ENCODE data around the gene PDK1.

PDK1 gene

DNA sequence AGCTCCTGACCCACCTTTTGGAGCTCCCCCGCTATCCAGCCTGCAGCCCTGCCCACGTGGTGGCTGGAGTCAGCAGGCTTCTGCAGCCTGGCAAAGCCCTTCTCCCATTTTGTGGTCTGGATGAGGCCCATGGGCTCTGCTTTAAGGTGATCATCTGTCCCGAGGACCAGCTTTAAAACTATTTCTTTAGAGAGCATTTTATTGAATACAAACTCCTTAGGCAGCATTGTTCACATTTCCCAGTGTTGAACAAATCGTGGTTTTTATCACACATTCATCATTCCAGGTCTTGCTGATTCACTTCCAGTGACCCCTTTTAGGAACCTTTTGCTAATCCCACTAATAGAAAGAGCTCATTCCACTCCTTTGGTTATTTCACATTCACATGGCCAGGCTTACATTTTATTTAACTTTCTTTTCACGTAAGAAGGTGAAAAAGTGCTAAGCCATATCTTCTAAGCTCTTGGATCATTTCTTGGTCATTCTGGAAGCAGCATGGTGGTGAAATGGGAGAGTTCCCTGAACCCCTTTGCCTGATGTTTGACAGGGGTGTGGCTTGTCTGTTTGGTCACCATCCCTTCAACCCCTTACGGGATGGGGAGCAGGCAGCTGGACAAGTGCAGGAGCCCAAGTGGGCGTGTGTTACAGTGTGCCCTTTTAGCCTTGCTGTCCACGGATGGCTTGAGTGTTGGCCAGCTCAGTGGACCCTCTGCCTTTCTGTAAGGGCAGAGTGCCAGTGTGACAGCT, 99.4 kb downstream of the PDK1 start:
- H3K36me3 ChIP-seq (ENCODE audit: control insufficient read depth in 1 of 2, insufficient read depth in 2 of 2, low read length in 2 of 2) = no peaks in the 10 kb centered on the region
- no peaks in the 10 kb centered on the region for H3K4me1 ChIP-seq (ENCODE audit: control insufficient read depth in 1 of 2, insufficient read depth in 2 of 2, low read length in 2 of 2)
- no peak overlapping the region for H3K4me3 ChIP-seq (ENCODE audit: low read depth in 1 of 2, low read length in 2 of 2)
- no peak overlapping the region for H3K9ac ChIP-seq (ENCODE audit: low read depth in 1 of 2, low read length in 2 of 2)
- peaks cover 5 to 9% of the 10 kb centered on the region in 2 donors for H3K9me3 ChIP-seq (ENCODE audit: control insufficient read depth in 1 of 2, low read length in 2 of 2)
- peaks cover 0 to 4% of the 10 kb centered on the region in 2 donors for H3K27me3 ChIP-seq (ENCODE audit: control insufficient read depth in 1 of 2, insufficient read depth in 2 of 2, low read length in 2 of 2)
- H3K27ac ChIP-seq (ENCODE audit: low read depth, low read length) = no peak overlapping the region

DNA sequence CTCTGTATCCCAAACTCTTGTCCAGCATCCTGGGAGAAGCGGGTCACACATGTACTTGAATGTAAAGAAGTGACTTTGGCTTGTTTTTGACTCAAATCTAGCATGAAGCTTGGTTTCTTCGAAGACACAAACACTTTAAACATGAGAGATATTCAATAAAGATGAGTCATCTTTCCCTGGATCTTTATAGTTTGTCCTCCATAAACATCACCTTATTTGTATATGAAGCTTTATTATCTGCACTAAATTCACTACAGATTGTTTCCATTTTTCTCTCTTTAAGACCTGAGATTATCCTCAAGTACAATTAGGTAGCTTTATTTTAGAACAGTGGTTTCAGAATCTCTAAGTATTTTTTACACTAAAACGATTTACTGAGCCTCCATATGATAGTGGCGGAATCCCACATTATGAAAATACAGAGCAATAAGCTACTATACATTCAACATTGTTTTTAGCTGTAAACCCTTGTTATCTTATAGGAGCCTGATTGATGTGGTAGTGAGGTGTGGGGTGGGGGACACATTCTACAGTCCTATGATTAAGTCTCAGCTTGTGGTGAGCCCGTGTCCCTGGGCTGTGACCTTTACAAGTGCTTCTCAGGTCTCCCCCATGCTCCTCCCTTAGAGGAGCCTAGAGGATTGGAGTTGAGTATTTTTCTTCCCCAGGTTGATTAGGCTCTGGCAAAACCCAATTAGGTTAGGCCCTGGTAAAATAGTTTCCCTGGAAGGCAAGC, 100.1 kb downstream of the PDK1 start:
- H3K27ac ChIP-seq (ENCODE audit: low read depth, low read length) = no peak overlapping the region
- no peak overlapping the region for H3K4me3 ChIP-seq (ENCODE audit: low read depth in 1 of 2, low read length in 2 of 2)
- peaks cover 0 to 4% of the 10 kb centered on the region in 2 donors for H3K27me3 ChIP-seq (ENCODE audit: control insufficient read depth in 1 of 2, insufficient read depth in 2 of 2, low read length in 2 of 2)
- H3K9ac ChIP-seq (ENCODE audit: low read depth in 1 of 2, low read length in 2 of 2) = no peak overlapping the region
- no peaks in the 10 kb centered on the region for H3K4me1 ChIP-seq (ENCODE audit: control insufficient read depth in 1 of 2, insufficient read depth in 2 of 2, low read length in 2 of 2)
- no peaks in the 10 kb centered on the region for H3K36me3 ChIP-seq (ENCODE audit: control insufficient read depth in 1 of 2, insufficient read depth in 2 of 2, low read length in 2 of 2)
- peaks cover 5 to 9% of the 10 kb centered on the region in 2 donors for H3K9me3 ChIP-seq (ENCODE audit: control insufficient read depth in 1 of 2, low read length in 2 of 2)

Measured in duodenal mucosa (tissue), 2 donors.